NT2/D1 (cell line): ENCODE data around the gene C11orf71.

Experiments
- DNase-seq: peaks from one replicate; pipeline ENCODE4 v3.0.0-alpha.2; 2011; ENCODE audit warnings: low read depth, low spot score
- H3K27me3 ChIP-seq: 2 replicates; pipeline ENCODE4 v1.6.0; 2011; ENCODE audit warnings: mild to moderate bottlenecking; ENCODE audit not compliant: insufficient read length, insufficient read depth
- H3K36me3 ChIP-seq: 2 replicates; pipeline ENCODE4 v1.6.1; 2011; ENCODE audit warnings: mild to moderate bottlenecking, low read length, mixed read lengths; ENCODE audit not compliant: insufficient read depth, insufficient read length
- H3K4me1 ChIP-seq: 2 replicates; pipeline ENCODE4 v1.5.1; 2011; ENCODE audit not compliant: insufficient read depth, insufficient read length
- H3K4me3 ChIP-seq: 2 replicates; pipeline ENCODE4 v1.5.1; 2011; ENCODE audit warnings: low read depth; ENCODE audit not compliant: insufficient read length
- H3K9ac ChIP-seq: 2 replicates; pipeline ENCODE4 v1.6.0; 2011; ENCODE audit warnings: low read depth; ENCODE audit not compliant: insufficient read length
- H3K9me3 ChIP-seq: 2 replicates; pipeline ENCODE4 v1.5.1; 2011; ENCODE audit warnings: mild to moderate bottlenecking, low read length; ENCODE audit not compliant: insufficient read depth
- SUZ12 ChIP-seq: IDR thresholded peaks from 2 replicates; pipeline ENCODE4 v1.6.1; 2011; ENCODE audit not compliant: insufficient read length, insufficient read depth; ENCODE audit errors: extremely low read depth
- YY1 ChIP-seq: IDR thresholded peaks from 2 replicates; pipeline ENCODE4 v1.6.1; 2011; ENCODE audit not compliant: insufficient read length, insufficient read depth
- ZNF274 ChIP-seq: IDR thresholded peaks from 2 replicates; pipeline ENCODE4 v1.6.1; 2011; ENCODE audit warnings: mild to moderate bottlenecking, low read depth, low read length

The C11orf71 gene

DNA sequence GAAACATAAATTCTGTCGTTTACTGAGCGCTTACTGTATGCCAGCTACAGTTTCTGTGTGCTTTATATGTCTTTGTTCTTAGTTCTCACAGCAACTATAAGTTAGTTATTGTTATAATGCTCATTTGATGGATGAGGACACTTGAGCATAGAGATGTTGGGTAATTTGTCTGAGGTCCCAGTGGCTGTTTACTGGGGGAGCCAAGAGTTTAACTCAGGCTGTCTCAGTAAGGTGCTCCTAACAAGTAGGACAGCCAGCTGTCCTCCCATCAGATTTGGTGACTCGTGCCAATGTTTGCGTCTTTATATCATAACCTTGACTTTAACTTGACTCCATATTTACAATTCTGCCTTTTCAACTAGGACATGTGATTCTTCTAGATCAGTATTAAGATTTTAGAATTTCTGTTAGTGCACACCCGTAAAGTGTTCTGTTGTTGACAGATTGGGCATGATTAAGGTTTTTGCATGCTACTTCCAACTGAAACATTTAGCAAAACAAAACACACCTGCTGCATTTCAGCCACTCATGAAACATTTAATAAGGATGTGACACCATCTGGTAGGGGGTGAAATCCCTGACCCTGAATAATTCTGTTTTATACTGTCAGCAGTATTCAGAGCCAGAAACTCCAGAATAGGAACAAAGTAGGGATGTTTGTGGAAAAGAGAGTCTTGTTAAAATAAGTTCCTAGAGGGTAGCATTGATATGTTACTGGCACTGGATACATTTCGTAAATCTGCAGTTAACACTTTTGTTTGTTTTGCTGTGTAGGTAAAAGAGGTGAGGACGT lies 40.9 kb upstream of the C11orf71 start:
- no peaks in the 10 kb centered on the region for H3K27me3 ChIP-seq
- H3K4me3 ChIP-seq = peak overlapping the region; percentile 96
- H3K9ac ChIP-seq = peak overlapping the region; percentile 44
- DNase-seq = no peak
- H3K4me1 ChIP-seq = no peaks in the 10 kb centered on the region
- no peak for TF ChIP-seq SUZ12
- no peak for TF ChIP-seq YY1
- no peak for TF ChIP-seq ZNF274
- no peaks in the 10 kb centered on the region for H3K9me3 ChIP-seq
- peaks cover 51% of the 10 kb centered on the region for H3K36me3 ChIP-seq

DNA sequence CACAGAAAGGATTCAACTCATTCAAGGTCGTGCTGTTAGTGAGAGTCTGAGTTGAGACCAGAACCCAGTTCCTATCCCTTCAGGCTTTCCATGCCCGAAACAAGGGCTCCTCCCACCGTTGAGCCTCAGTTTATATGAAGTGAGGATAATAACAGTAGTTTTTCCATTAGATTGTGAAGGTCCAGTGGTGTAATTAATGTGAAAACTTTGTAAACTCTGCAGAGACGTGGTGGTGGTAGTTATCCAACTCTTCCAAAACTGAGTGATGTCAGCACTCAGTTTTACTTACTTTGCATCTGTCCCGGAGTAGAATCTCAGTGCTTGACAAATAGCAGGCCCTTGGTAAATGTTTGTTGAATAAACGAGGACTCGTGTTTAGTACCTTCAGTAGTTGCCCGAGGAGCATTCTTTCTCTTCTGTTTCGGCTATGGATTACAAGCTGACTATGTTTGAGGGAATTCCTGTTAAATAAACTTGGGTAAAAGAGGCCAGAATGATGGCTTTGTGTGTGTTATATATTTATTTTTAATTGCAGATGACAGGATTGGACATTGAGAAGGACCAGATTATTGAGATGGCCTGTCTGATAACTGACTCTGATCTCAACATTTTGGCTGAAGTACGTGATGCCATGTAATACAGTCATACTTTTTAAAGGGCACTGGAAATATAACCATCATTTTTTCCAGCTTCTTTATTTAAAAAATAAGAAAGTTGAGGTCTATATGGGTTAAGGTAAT lies 40.0 kb upstream of the C11orf71 start:
- Histone ChIP-seq H3K36me3 (peaks cover 43% of the 10 kb centered on the region), H3K4me1 (no peaks in the 10 kb centered on the region), H3K9ac (peak overlapping the region; percentile 97), H3K9me3 (no peaks in the 10 kb centered on the region), H3K27me3 (no peaks in the 10 kb centered on the region), H3K4me3 (peak overlapping the region; percentile 96)
- DNase-seq = no peak
- TF ChIP-seq SUZ12 = no peak
- no peak for TF ChIP-seq YY1
- TF ChIP-seq ZNF274 = no peak

DNA sequence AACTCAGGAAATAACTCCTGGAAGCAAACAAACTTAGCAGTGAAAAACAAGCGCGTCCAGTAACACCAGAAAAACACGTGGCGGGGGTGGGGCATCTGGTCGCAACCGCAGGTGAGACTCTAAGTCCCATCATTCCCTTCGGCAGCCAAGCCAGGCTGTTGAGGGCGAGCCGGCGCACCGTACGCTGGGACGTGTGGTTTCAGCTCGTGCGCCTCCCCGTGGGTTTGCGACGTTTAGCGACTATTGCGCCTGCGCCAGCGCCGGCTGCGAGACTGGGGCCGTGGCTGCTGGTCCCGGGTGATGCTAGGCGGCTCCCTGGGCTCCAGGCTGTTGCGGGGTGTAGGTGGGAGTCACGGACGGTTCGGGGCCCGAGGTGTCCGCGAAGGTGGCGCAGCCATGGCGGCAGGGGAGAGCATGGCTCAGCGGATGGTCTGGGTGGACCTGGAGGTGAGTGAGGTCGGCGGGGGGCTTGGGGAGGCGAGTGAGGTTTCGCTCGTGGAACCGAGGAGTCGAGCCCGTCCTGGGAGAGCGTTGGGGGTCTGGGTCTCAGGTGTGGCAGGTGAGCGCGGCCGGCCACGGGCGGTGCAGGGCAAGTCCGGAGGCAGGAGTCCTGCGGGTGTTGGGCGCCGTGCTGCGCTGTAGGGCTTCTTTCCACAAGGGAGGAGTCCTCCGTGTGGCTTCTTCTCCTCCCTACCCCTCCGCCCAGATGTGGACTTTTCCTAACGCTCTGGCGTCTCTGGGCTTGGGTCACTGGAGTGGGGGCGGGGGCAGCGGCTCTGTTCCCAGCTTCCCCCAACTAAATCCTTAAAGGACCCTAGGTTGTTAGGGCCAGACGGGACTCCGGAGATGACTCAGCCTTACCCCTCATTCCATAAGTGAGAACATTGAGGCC lies 39.2 kb upstream of the C11orf71 start, which contains the start of gene REXO2:
TSS of gene REXO2 (plus strand) at position 239 of the 892 bp plus-strand sequence. CDS start at position 301, 62 bp downstream.
- TF ChIP-seq ZNF274 (no peak), YY1 (no peak), SUZ12 (no peak)
- H3K9ac ChIP-seq = peak within 1 kb of the TSS; percentile 97
- DNase-seq = peak; percentile 85

DNA sequence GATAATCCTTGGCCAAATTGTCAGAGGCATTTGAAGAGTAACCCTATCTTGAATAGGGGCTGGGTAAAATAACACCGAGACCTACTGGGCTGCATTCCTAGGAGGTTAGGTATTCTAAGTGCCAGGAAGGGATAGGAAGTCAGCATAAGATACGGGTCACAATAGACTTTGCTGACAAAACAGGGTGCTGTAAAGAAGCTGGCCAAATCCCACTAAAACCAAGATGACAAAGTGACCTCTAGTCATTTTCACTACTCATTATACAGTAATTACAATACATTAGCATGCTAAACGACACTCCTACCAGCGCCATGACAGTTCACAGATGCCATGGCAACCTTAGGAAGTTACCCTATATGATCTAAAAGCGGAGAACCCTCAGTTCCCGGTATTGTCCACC lies 38.0 kb upstream of the C11orf71 start:
- no peaks in the 10 kb centered on the region for H3K4me1 ChIP-seq
- peak; percentile 56 for DNase-seq
- H3K4me3 ChIP-seq = no peak overlapping the region
- H3K9ac ChIP-seq = no peak overlapping the region
- H3K36me3 ChIP-seq = peaks cover 24% of the 10 kb centered on the region
- H3K27me3 ChIP-seq = no peaks in the 10 kb centered on the region
- no peak for TF ChIP-seq YY1
- TF ChIP-seq SUZ12 = no peak
- no peak for TF ChIP-seq ZNF274
- no peaks in the 10 kb centered on the region for H3K9me3 ChIP-seq

More for the DNA sequence above, 39.2 kb upstream of the C11orf71 start, which contains the start of gene REXO2:
- Histone ChIP-seq H3K4me3 (peak within 1 kb of the TSS; percentile 96), H3K4me1 (no peaks in the 10 kb centered on the region), H3K27me3 (no peaks in the 10 kb centered on the region), H3K9me3 (no peaks in the 10 kb centered on the region), H3K36me3 (peaks cover 36% of the 10 kb centered on the region)

DNA sequence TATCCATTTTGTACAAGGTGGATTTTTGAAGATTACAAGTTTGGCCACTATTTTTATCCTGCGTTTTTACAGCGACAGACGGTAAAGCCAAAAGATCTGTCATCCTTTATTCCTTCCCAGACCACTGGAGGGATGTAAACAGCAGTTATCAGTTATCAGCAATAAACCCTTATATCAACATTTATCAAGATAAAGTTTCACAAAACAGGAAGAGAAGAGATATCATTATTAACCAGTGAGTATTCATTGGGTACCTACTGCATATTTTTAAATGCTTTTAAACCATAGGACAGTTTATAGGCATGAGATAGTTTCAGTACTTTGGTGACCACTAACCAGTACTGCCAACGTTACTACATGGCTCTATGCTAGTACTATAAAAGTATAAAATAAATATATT lies 33.1 kb upstream of the C11orf71 start:
- Histone ChIP-seq H3K4me3 (no peak overlapping the region), H3K4me1 (no peaks in the 10 kb centered on the region), H3K9ac (no peak overlapping the region), H3K9me3 (0 out of 2 replicates have a peak, but pooled peaks cover 10% of the 10 kb centered on the region), H3K27me3 (no peaks in the 10 kb centered on the region), H3K36me3 (no peaks in the 10 kb centered on the region)
- DNase-seq = no peak
- no peak for TF ChIP-seq SUZ12
- TF ChIP-seq ZNF274 = no peak
- TF ChIP-seq YY1 = no peak

DNA sequence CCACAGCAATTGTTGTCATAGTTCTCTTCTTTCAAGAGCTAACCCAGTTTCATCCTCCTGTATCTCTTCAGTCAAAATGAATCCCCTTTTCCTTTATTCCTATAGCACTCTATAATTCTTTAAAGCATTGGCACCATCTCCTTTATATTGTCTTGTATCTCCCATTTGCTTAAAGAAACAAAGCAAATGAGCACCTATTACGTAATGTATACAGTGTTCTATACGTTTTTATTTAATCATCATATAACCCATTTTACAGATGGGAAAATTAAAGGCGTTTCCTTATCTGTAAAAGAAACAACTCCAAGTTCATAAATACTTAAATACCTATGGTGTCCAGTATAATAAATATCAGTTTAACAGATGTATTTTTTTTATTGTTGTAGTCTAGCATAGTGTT lies 32.6 kb upstream of the C11orf71 start:
- Histone ChIP-seq H3K9me3 (0 out of 2 replicates have a peak, but pooled peaks cover 10% of the 10 kb centered on the region), H3K4me1 (no peaks in the 10 kb centered on the region), H3K36me3 (no peaks in the 10 kb centered on the region), H3K4me3 (no peak overlapping the region), H3K27me3 (no peaks in the 10 kb centered on the region), H3K9ac (no peak overlapping the region)
- DNase-seq = no peak
- TF ChIP-seq ZNF274 (no peak), YY1 (no peak), SUZ12 (no peak)
